Karpas-422 (cell line): Measurements from ENCODE around the gene TMEM115. TPM values are rescaled to one million over a fixed set of nuclear protein-coding genes. Genes with fewer than 3 reads are reported as not detected.
A peak's percentile ranks its signal among the peaks of the same experiment; 100 is the strongest.

Source experiments
- DNase-seq: peaks from one replicate; pipeline ENCODE4 v3.0.0-alpha.2; 2015
- H2AFZ ChIP-seq: fragments of 200-600 bp; sonication (generic); 2 replicates; pipeline ENCODE4 v1.6.1; 2014; ENCODE audit warnings: antibody characterized with exemption, low read length, mixed read lengths
- H3K27ac ChIP-seq: fragments of 200-600 bp; sonication (generic); 2 replicates; pipeline ENCODE4 v1.5.1; 2014; ENCODE audit warnings: mild to moderate bottlenecking, low read length, moderate library complexity
- H3K27me3 ChIP-seq: fragments of 200-600 bp; sonication (generic); 2 replicates; pipeline ENCODE4 v1.6.1; 2014; ENCODE audit warnings: low read length, mixed read lengths
- H3K36me3 ChIP-seq: fragments of 200-600 bp; sonication (generic); 2 replicates; pipeline ENCODE4 v1.6.1; 2014; ENCODE audit warnings: low read length, mixed read lengths; ENCODE audit not compliant: insufficient read depth
- H3K4me1 ChIP-seq: fragments of 200-600 bp; sonication (generic); 2 replicates; pipeline ENCODE4 v1.6.1; 2014; ENCODE audit warnings: mild to moderate bottlenecking, low read length, mixed read lengths
- H3K4me2 ChIP-seq: fragments of 200-600 bp; sonication (generic); 2 replicates; pipeline ENCODE4 v1.6.1; 2014; ENCODE audit warnings: low read length, low read depth, mild to moderate bottlenecking; ENCODE audit not compliant: poor library complexity, severe bottlenecking
- H3K4me3 ChIP-seq: fragments of 200-600 bp; sonication (generic); 2 replicates; pipeline ENCODE4 v1.5.1; 2014; ENCODE audit warnings: mild to moderate bottlenecking, antibody characterized with exemption, low read length, mixed read lengths
- H3K79me2 ChIP-seq: fragments of 200-600 bp; sonication (generic); 2 replicates; pipeline ENCODE4 v1.6.1; 2014; ENCODE audit warnings: mild to moderate bottlenecking, low read length, mixed read lengths
- H3K9ac ChIP-seq: fragments of 200-600 bp; sonication (generic); 2 replicates; pipeline ENCODE4 v1.6.0; 2014; ENCODE audit warnings: low read length
- H3K9me2 ChIP-seq: fragments of 200-600 bp; sonication (generic), shearing (Covaris generic); replicated peaks from 2 replicates; pipeline ENCODE4 v1.6.0; 2014; ENCODE audit warnings: mild to moderate bottlenecking, low read length, moderate library complexity; ENCODE audit not compliant: insufficient read depth
- H3K9me3 ChIP-seq: fragments of 300-700, 200-600 bp; sonication (generic); 2 replicates; pipeline ENCODE4 v1.6.1; 2014; ENCODE audit warnings: low read length, mixed read lengths
- H4K20me1 ChIP-seq: fragments of 200-600 bp; sonication (generic); 2 replicates; pipeline ENCODE4 v1.6.1; 2014; ENCODE audit warnings: mild to moderate bottlenecking, antibody characterized with exemption, low read length, low read depth; ENCODE audit not compliant: insufficient read depth
- total RNA-seq: library from RNA; depleted of rRNA; stranded (reverse); fragments of >200 nt; shearing (Covaris generic); gene quantifications from 2 replicates; pipeline ENCODE4 v1.2.3, GENCODE V29; 2014; ENCODE audit warnings: low replicate concordance

TMEM115 gene
- total RNA-seq, 1 experiment from 2014 or later: 13.8 TPM

- H3K36me3 ChIP-seq: no peaks in the 10 kb centered on the region
- H3K27ac ChIP-seq: no peak overlapping the region
- H3K9me2 ChIP-seq: no peaks in the 10 kb centered on the region
- H3K79me2 ChIP-seq: peaks cover 15% of the 10 kb centered on the region
- no peak overlapping the region for H3K4me3 ChIP-seq
- no peak overlapping the region for H2AFZ ChIP-seq
- no peak overlapping the region for H3K9ac ChIP-seq
- H3K27me3 ChIP-seq: no peaks in the 10 kb centered on the region
- H3K4me1 ChIP-seq: peaks cover 38% of the 10 kb centered on the region
- no peaks in the 10 kb centered on the region for H3K9me3 ChIP-seq
- no peak overlapping the region for H3K4me2 ChIP-seq
- H4K20me1 ChIP-seq: no peaks in the 10 kb centered on the region
- DNase-seq: no peak
Measured at GRCh38 chr3:50345008-50345407, 14.3 kb downstream of the TMEM115 start.

- no peak overlapping the region for H3K4me2 ChIP-seq
- no peaks in the 10 kb centered on the region for H4K20me1 ChIP-seq
- no peak overlapping the region for H3K27ac ChIP-seq
- peaks cover 23% of the 10 kb centered on the region for H3K79me2 ChIP-seq
- H3K4me3 ChIP-seq: no peak overlapping the region
- DNase-seq: no peak
- no peaks in the 10 kb centered on the region for H3K9me3 ChIP-seq
- H3K9me2 ChIP-seq: no peaks in the 10 kb centered on the region
- H3K9ac ChIP-seq: no peak overlapping the region
- peaks cover 43% of the 10 kb centered on the region for H3K4me1 ChIP-seq
- H2AFZ ChIP-seq: no peak overlapping the region
- H3K27me3 ChIP-seq: no peaks in the 10 kb centered on the region
- H3K36me3 ChIP-seq: no peaks in the 10 kb centered on the region
Measured at GRCh38 chr3:50342813-50343633, 16.3 kb downstream of the TMEM115 start.

GRCh38 chr3:50341996-50342650 is 17.2 kb downstream of the TMEM115 start:
- H2AFZ ChIP-seq: no peak overlapping the region
- no peak overlapping the region for H3K27ac ChIP-seq
- H3K79me2 ChIP-seq: peaks cover 29% of the 10 kb centered on the region
- H3K9ac ChIP-seq: peak overlapping the region; percentile 99
- peak overlapping the region; percentile 97 for H3K4me2 ChIP-seq
- no peak overlapping the region for H3K4me3 ChIP-seq
- no peaks in the 10 kb centered on the region for H3K9me3 ChIP-seq
- no peaks in the 10 kb centered on the region for H3K9me2 ChIP-seq
- H3K36me3 ChIP-seq: no peaks in the 10 kb centered on the region
- no peaks in the 10 kb centered on the region for H4K20me1 ChIP-seq
- DNase-seq: no peak
- H3K27me3 ChIP-seq: no peaks in the 10 kb centered on the region
- peaks cover 48% of the 10 kb centered on the region for H3K4me1 ChIP-seq

- Histone ChIP-seq H3K36me3 (peaks cover 2% of the 10 kb centered on the region; the same call in 1 of the 2 replicates), H3K27me3 (no peaks in the 10 kb centered on the region), H4K20me1 (peaks cover 3% of the 10 kb centered on the region; the same call in 1 of the 2 replicates), H3K79me2 (peaks cover 35% of the 10 kb centered on the region), H3K9me2 (no peaks in the 10 kb centered on the region), H3K4me3 (peak overlapping the region; percentile 95), H3K9ac (peak overlapping the region; percentile 99), H3K9me3 (no peaks in the 10 kb centered on the region), H3K27ac (peak overlapping the region; percentile 91; the same call in 1 of the 2 replicates), H3K4me2 (peak overlapping the region; percentile 97), H3K4me1 (peaks cover 48% of the 10 kb centered on the region), H2AFZ (no peak overlapping the region; the same call in 1 of the 2 replicates)
- no peak for DNase-seq
Measured at GRCh38 chr3:50341537-50341936, 17.8 kb downstream of the TMEM115 start.

GRCh38 chr3:50340448-50341329 is 18.6 kb downstream of the TMEM115 start, which contains the start of gene RASSF1:
TSS of gene RASSF1 (minus strand) at chr3:50340836. CDS start at chr3:50340805, 31 bp downstream.
- DNase-seq: peak; percentile 91
- Histone ChIP-seq H3K27me3 (no peaks in the 10 kb centered on the region), H3K4me1 (peaks cover 54% of the 10 kb centered on the region), H3K9me2 (no peaks in the 10 kb centered on the region), H4K20me1 (peaks cover 9% of the 10 kb centered on the region; the same call in 1 of the 2 replicates), H3K36me3 (peaks cover 10% of the 10 kb centered on the region; the same call in 1 of the 2 replicates), H3K9me3 (no peaks in the 10 kb centered on the region), H3K4me3 (peak within 1 kb of the TSS; percentile 95), H3K27ac (peak within 1 kb of the TSS; percentile 91), H2AFZ (no peak within 1 kb of the TSS; the same call in 1 of the 2 replicates), H3K4me2 (peak within 1 kb of the TSS; percentile 97), H3K9ac (peak within 1 kb of the TSS; percentile 99), H3K79me2 (peaks cover 44% of the 10 kb centered on the region)

- H4K20me1 ChIP-seq: peaks cover 9% of the 10 kb centered on the region; the same call in 1 of the 2 replicates
- no peak for DNase-seq
- H3K27ac ChIP-seq: peak overlapping the region; percentile 91
- peaks cover 56% of the 10 kb centered on the region for H3K4me1 ChIP-seq
- no peaks in the 10 kb centered on the region for H3K9me2 ChIP-seq
- H3K9me3 ChIP-seq: no peaks in the 10 kb centered on the region
- no peak overlapping the region for H2AFZ ChIP-seq
- peak overlapping the region; percentile 97 for H3K4me2 ChIP-seq
- peaks cover 11% of the 10 kb centered on the region; the same call in 1 of the 2 replicates for H3K36me3 ChIP-seq
- no peaks in the 10 kb centered on the region for H3K27me3 ChIP-seq
- H3K4me3 ChIP-seq: peak overlapping the region; percentile 95
- peak overlapping the region; percentile 99 for H3K9ac ChIP-seq
- H3K79me2 ChIP-seq: peaks cover 50% of the 10 kb centered on the region
Measured at GRCh38 chr3:50340147-50340447, 19.2 kb downstream of the TMEM115 start.

GRCh38 chr3:50339485-50340146 is 19.7 kb downstream of the TMEM115 start:
- H3K79me2 ChIP-seq: peaks cover 54% of the 10 kb centered on the region
- peak; percentile 84 for DNase-seq
- H3K4me2 ChIP-seq: peak overlapping the region; percentile 97
- H3K9ac ChIP-seq: peak overlapping the region; percentile 99
- no peak overlapping the region for H2AFZ ChIP-seq
- peak overlapping the region; percentile 91 for H3K27ac ChIP-seq
- H3K9me3 ChIP-seq: no peaks in the 10 kb centered on the region
- no peaks in the 10 kb centered on the region for H3K27me3 ChIP-seq
- peaks cover 10% of the 10 kb centered on the region; the same call in 1 of the 2 replicates for H4K20me1 ChIP-seq
- H3K36me3 ChIP-seq: peaks cover 13% of the 10 kb centered on the region
- peaks cover 58% of the 10 kb centered on the region for H3K4me1 ChIP-seq
- peak overlapping the region; percentile 95 for H3K4me3 ChIP-seq
- no peaks in the 10 kb centered on the region for H3K9me2 ChIP-seq
